GM19467 (cell line): ENCODE results near the gene ERBIN.
"Not testable (repeated sequence)": the region's sequence is repeated elsewhere in the genome, so short reads cannot be mapped to it uniquely, and the experiment has no call there.

ENCODE experiments used
- ATAC-seq: cut with Tn5 transposase; IDR thresholded peaks from one replicate; pipeline ENCODE4 v1.9.1; 2021; ENCODE audit warnings: mild to moderate bottlenecking, moderate library complexity; ENCODE audit not compliant: unreplicated experiment

The ERBIN gene

DNA sequence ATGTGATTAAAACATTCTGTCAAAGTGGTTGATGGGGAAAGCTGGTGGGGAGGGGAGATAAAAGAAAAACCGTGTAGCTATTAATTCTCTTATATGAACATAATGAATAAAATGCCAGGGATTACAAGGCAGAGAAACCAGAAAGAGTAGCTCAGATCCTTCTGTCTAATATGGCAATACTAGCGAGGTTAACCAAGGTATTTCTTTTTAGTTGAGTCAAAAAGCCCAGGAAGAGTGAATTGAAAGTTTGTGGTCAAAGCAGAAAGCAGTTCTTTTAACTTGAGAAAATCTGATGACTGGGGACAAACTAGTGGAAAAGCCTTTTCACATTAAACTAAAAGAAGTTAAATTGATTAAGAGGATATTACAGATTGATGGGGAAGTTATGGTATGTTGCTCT is 76.0 kb downstream of the ERBIN start:
- no peak for ATAC-seq

DNA sequence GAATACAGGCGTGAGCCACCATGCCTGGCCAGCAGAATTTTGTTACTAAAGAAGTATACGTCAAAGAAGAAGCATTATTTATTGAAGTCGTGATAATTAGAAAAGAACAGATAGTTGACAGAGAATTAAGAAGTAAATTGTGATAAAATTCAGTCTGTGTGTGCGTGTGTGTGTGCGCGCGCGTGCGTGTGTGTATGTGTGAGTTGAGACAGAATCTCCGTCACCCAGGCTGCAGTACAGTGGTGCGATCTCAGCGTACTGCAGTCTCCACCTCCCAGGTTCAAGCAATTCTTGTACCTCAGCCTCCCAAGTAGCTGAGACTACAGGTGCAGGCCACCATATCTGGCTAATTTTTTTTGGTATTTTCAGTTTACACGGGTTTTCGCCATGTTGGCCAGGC is 77.8 kb downstream of the ERBIN start:
- ATAC-seq, result no peak

DNA sequence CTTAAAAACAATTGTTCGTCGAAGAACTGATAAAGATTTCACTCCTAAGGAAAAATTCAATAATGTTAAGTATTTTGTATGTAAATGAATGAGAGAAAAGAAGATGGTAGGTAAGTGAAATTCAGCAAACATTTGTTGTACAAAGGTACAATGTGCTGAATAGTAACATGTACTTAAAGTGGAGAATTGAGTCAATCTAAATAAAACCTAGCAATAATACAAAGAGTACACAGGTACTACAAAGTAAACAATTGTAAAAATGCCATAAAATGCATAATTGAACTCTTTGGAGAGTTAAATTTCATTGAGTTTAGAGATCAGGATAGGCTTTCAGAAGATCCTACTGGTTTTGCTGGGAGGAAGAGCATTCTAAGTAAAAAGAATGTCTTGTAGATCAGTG is 82.9 kb downstream of the ERBIN start:
- ATAC-seq, result no peak

DNA sequence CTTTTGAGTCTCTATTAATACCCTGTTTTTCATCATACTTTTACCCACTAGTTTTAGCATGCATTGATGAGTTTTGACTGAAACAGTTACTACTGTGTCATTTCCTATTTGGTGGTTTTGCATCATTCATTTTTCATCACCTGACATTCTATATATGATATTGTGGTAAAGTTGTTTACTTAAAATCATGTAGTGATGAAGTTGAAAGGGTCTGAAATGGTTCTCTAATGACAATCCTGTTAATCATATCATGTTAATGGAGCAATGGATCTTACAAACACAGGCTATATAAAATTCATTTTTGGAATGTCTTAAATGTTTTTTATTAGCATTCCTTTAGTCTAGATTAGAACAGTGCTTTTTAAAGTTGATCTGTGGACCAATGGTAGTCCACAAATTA is 84.1 kb downstream of the ERBIN start:
- no peak for ATAC-seq

DNA sequence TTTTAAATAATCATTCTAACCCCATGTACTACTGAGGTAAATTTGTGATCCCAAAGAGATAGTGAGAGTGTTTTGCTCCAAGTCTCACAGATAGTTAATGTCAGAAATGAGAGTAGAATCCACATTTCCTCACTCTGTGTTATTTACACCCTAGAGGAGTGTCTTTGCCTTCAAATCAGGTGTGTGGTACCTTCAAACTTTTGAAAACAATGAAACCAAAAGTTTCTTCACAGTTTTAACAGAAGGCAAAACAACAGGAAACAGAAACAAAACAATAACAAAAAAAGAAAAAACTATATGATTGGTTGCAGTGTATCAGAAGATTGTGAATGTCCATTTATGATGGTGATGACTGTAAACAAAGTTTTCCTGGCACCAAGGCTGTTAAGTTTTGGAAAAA is 85.9 kb downstream of the ERBIN start:
- peak; percentile 45 for ATAC-seq

DNA sequence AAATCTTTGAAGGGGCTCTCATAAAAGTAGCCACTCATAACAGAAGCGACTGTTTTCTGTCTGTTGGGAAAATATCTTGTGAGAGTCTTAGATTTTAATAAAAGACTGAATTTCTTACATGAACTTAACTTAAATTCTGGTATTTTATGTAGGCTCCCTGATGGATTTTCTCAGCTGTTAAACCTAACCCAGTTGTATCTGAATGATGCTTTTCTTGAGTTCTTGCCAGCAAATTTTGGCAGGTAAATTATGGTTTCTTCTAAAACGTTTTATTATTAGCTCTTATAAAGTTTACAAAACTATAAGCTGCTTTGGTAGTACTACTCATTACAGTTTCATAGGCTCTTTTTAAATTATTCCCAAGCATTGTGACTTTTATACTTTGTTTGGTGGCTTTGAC is 87.0 kb downstream of the ERBIN start:
- ATAC-seq, result no peak

DNA sequence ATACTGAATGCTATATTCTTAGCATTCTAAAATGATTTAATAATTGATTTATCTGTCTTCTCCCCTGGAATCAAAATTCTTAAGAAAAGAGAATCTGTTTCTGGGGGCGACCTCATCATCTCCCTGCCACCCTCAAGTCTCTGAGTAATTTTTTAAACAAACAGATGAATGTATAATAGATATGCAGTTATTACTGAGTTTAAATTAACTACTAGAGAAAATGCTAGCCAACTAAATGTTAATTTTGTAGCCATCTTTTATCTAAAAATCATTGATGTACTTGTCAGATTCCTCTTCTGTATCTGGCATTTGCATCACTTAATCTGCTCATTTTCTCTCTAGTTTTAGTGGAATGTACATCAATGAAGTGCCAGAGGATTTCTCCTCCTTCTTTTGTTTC is 87.5 kb downstream of the ERBIN start:
- no peak for ATAC-seq

DNA sequence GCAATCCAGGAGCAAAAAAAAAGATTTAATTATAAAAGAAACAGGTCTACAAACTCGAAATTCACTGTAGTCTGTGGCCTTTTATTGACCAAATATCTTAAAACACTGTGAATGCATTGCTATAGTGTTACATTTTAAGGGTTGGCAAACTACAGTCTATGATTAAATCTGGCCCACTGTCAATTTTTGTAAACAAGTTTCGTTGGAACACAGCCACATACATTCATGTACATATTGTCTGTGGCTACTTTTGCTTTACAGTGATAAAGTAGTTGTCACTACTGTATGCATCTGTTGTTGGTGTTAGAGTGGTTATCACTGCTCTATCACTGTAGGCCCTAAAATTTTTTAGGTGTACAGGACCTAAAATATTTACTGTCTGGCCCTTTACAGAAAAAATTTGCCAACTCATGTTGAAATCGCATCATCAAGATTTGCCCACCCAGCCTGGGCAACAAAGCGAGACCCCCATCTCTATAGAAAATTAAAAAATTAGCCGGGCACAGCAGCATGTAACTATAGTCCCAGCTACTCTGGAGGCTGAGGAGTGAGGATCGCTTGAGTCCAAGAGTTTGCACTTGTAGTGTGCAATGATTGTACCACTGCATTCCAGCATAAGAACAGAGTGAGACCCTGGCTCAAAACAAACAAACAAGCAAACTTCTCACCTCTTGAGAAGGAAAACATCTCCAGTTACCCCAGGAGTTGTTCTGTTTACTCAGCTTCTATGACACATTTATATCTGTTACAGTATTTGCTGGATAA is 89.0 kb downstream of the ERBIN start:
- ATAC-seq, result no peak

DNA sequence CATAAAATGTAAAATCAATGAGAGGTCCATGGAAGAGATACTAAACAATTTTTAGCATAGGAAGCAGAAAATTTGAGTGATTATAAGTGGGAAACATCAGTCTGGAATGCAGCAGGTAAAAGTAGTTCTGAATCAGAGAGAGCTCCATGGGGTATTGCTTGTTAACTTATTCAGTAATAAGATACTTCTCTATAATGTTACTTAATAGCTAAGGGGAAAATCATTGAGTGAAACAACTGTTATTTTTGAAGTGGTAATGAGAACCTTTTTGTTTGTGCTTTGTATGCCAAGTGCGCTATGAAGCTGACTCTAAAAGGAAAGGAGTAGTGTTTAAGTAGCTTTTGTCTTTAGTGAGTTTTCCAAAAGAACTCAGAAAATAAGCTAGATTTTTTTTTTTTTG is 95.2 kb downstream of the ERBIN start:
- ATAC-seq, result no peak

DNA sequence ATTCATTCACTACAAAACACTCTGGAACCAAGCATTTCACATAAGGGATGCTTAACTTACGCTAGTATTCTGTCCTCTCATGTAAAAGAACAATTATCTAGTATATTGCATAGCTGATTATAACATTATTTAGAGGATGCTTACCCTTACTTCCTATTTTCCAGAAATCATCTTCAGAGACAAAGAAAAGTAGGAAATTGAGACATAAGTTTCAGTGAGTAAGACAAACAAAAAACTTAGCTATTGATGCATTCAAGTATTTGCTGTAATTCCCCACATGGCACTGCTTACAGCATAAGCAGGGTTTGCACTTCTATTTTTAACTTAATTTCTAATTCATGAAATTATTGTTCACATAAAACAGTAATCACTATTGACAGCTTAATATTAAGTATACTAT is 112.9 kb downstream of the ERBIN start:
- no peak for ATAC-seq

DNA sequence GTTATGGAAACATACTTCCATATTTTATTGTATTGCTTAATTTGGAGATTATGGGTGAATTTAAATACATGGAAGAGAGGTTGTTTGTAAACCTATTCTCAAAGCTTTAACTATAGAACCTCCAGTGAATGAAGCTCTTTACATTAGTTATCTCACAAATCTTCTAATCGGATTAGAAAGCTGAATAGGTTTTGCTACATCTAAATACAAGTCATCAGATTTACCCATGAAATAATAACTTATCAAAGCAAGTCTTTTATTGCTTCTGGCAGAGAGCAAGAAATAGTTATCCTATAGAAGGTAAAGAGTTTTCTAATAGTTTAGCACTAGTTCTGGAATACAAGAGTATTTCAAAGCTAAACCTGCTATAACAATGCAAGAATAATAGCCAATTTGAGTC is 113.3 kb downstream of the ERBIN start:
- ATAC-seq, result no peak

DNA sequence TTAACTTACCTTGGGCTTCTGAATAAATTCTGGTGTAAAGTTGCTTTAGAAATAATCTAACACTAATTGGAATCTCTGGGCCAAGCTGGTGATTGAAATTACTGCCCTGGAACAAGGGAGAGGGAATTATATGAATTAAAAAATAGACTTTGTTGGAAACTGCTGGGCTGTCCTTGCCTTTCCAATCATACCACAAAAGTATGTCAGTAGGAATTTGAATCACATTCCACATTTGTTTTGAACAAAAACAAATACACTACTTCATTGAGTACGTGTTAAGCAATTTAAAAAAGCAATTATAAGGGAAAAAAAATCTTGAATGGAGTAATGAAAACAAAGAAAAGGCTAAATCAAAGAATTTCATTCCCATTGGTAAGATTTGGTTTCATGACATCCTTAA is 115.3 kb downstream of the ERBIN start:
- ATAC-seq, result no peak

DNA sequence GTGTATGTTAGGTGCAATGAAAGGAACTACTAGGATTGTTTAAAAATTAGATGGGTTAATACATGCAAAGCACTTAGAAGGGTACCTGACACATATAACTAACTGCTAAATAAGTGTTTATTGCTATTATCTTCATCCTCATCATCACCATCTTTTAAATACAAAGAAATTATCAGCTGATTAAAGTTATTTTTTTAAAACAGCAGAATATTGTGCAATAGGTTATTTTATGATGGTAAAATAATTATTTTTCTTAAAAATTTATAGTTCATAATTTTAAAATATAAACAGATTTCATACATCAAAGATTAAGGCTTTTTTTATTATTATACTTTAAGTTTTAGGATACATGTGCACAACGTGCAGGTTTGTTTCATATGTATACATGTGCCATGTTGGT is 130.9 kb downstream of the ERBIN start:
- ATAC-seq, result no peak

DNA sequence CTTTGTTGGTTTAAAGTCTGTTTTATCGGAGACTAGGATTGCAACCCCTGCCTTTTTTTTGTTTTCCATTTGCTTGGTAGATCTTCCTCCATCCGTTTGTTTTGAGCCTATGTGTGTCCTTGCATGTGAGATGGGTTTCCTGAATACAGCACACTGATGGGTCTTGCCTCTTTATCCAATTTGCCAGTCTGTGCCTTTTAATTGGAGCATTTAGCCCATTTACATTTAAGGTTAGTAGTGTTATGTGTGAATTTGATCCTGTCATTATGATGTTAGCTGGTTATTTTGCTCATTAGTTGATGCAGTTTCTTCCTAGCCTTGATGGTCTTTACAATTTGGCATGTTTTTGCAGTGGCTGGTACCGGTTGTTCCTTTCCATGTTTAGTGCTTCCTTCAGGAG is 134.9 kb downstream of the ERBIN start:
- ATAC-seq, result not testable (repeated sequence)

DNA sequence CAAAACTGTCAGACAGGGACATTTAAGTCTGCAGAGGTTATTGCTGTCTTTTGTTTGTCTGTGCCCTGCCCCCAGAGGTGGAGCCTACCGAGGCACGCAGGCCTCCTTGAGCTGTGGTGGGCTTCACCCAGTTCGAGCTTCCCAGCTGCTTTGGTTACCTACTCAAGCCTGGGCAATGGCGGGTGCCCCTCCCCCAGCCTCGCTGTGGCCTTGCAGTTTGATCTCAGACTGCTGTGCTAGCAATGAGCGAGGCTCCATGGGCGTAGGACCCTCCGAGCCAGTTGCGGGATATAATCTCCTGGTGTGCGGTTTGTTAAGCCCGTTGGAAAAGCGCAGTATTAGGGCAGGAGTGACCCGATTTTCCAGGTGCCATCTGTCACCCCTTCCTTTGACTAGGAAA is 136.7 kb downstream of the ERBIN start:
- ATAC-seq, result not testable (repeated sequence)

DNA sequence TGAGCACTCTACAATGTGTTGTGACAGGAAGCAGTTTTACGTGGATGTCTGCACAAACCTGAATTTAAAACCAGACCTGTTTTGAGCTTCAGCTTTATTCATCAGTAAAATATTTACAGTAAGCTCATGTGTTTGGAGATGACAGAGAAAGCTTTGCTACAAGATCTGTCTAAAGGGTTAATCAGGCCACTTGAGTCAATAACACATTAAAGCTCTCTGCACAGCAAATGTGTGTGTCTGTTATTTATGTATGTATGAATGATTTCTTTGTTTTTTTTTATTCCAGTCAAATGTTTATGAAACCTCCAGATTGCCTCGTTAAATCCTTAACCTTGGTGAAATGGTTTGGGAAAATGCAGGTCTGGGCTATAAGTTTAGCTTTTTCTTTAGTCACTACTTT is 140.5 kb downstream of the ERBIN start:
- ATAC-seq, result no peak

DNA sequence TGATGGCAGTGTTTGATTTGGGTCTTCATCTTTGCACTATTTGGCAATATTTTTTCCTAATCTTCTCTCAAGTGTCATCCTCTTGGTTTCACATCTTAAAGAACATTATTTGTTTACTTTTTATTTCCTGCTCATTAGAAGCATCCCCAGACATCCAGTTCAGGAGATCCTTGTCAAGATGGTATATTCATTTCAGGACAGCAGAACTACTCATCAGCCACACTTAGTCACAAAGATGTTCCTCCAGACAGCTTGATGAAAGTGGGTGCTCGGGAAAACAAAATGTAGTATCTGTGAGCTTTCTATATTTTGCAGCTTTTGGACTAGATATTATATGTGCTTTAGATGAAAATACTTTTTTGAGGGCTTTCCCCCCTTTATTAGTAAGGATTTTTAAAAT is 145.7 kb downstream of the ERBIN start:
- ATAC-seq, result no peak

DNA sequence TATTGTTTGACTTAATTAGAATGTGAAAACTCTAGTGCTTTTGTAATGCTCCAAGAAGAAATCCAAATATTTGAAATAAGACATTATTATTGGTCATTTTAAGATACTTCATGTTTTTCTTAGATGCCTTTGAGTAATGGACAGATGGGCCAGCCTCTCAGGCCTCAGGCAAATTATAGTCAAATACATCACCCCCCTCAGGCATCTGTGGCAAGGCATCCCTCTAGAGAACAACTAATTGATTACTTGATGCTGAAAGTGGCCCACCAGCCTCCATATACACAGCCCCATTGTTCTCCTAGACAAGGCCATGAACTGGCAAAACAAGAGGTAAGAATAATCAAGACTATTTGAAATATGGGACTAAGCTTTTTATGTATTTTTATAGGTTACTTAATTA is 148.5 kb downstream of the ERBIN start:
- no peak for ATAC-seq

DNA sequence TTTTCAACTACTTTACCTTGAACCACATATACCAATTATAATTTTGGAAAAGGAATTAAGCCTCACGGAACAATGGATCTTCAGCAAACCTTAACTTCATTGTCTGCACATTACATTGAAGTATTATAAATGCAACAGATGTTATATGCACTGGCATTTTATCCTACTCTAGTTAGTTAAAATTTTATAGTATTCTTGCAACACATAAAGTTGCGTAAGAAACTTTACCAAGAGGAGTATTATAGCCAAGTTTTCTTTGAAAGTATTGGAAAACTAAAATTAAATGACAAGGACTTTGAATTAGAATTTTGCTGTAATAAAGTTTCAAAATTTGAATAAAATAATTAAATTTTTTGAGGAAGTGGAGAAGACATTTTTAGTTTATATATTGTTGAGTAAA is 154.3 kb downstream of the ERBIN start:
- no peak for ATAC-seq

DNA sequence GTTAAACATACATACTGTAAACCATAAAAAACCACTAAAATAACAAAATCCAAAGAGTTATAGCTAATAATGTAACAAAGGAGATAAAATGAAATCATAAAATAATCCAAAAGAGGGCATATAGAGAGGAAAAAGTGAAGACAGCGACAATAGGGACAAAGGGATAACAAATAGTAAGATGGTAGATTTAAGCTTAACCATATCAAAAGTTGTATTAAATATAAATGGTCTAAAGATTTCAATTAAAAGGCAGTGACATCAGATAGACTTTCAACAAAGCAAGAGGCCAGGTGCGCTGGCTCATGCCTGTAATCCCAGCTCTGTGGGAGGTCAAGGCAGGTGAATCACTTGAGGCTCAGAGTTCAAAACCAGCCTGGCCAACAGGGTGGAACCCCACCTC is 163.0 kb downstream of the ERBIN start:
- ATAC-seq, result no peak

DNA sequence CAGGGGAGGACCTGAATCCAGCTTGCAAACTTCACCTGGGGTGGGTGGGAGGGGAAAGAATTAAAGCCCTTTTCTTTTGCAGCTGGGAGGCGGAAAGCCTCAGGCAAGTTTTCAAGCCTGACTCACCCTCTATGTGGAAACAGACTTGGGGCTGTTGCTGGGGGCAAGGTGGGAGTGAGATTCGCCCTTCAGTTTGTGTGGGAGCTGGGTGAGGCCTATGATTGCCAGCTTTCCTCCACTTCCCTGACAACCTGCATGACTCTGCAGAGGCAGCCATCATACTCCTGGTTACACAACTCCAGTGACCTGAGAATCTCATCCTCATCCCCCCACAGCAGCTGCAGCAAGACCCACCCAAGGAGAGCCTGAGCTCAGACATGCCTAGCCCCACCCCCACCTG is 174.5 kb downstream of the ERBIN start:
- no peak for ATAC-seq

DNA sequence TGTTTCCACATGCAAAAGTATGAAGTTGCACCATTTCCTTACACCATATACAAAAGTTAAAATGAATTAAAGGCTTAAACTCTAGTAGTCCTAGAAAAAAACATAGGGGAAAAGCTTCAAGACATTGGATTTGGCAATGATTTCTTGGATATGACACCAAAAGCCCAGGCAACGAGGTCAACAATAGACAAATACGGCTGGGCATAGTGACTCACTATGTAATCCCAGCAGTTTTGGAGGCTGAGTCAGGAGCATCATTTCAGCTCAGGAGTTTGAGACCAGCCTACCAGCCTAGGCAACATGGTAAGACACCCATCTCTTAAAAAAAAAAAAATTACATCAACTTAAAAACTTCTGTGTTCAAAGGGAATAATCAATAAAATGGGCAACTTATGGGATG is 186.8 kb downstream of the ERBIN start:
- ATAC-seq, result no peak

DNA sequence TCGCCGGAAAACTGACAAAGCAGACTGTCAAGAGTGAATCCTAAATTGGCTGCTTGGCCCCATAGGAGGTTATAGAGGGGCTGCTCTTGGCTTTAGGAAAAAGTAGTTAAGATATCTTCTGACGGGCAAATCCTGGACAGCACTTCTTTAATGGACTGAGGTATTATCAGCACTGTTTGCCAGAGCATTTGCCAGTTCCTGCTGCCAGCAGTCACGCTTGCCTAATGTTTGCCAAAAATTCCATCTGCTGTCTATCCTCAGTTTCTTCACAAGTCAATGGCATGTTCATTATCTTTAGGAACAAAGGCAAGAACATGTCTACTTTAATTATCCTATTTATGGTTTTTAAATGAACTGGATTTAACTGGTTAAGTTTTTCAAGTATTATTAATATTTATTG is 191.9 kb downstream of the ERBIN start:
- no peak for ATAC-seq
